Calu3 (cell line): ENCODE results near the gene CACNA1E. TPM values are rescaled to one million over a fixed set of nuclear protein-coding genes. Genes with fewer than 3 reads are reported as not detected.

Experiments used
- BruUV-seq: library from RNA; stranded (reverse); fragments of 400-500 nt; replicated peaks from 2 replicates; lab custom pipeline; 2021; lab: Mats Ljungman, UMichigan
- CTCF ChIA-PET: fragments of 300-600 bp; sonication (Branson Sonifier 250); formaldehyde crosslinking; loops from one replicate; lab custom pipeline; 2022; ENCODE audit warnings: antibody characterized with exemption; lab: Charles Lee
- DNase-seq: peaks from one replicate; pipeline ENCODE4 v3.0.0; 2022
- H3K27ac Mint-ChIP-seq: one replicate; pipeline ENCODE4 v1.8.0; 2022; ENCODE audit warnings: mixed read lengths; ENCODE audit not compliant: unreplicated experiment
- H3K27me3 Mint-ChIP-seq: one replicate; pipeline ENCODE4 v1.8.0; 2022; ENCODE audit warnings: mixed read lengths; ENCODE audit not compliant: unreplicated experiment
- H3K36me3 Mint-ChIP-seq: one replicate; pipeline ENCODE4 v1.8.0; 2022; ENCODE audit warnings: mild to moderate bottlenecking, moderate library complexity, mixed read lengths; ENCODE audit not compliant: insufficient read depth, unreplicated experiment
- H3K4me1 Mint-ChIP-seq: one replicate; pipeline ENCODE4 v1.8.0; 2022; ENCODE audit warnings: mild to moderate bottlenecking, low read depth, mixed read lengths; ENCODE audit not compliant: unreplicated experiment
- H3K4me3 Mint-ChIP-seq: one replicate; pipeline ENCODE4 v1.8.0; 2022; ENCODE audit warnings: mild to moderate bottlenecking, low read depth, moderate library complexity, mixed read lengths; ENCODE audit not compliant: unreplicated experiment
- H3K9me3 Mint-ChIP-seq: one replicate; pipeline ENCODE4 v1.8.0; 2022; ENCODE audit warnings: low read depth, mixed read lengths; ENCODE audit not compliant: unreplicated experiment
- intact Hi-C: fragments of 100-400 bp; cut with micrococcal nuclease; formaldehyde crosslinking; loops from one replicate; pipeline ENCODE4 v1.10.0; 2022; ENCODE audit not compliant: unreplicated experiment
- total RNA-seq: library from RNA; stranded (reverse); gene quantifications from 2 replicates; pipeline ENCODE4 v1.2.3, GENCODE V29; 2022
- TF ChIP-seq, protein P1 (sequence below): fragments of 200-600 bp; IDR thresholded peaks from one replicate; pipeline ENCODE4 v1.8.0; 2022; ENCODE audit warnings: antibody characterized with exemption; ENCODE audit not compliant: unreplicated experiment

Gene CACNA1E
- total RNA-seq, 1 experiment from 2014 or later: not detected

DNA sequence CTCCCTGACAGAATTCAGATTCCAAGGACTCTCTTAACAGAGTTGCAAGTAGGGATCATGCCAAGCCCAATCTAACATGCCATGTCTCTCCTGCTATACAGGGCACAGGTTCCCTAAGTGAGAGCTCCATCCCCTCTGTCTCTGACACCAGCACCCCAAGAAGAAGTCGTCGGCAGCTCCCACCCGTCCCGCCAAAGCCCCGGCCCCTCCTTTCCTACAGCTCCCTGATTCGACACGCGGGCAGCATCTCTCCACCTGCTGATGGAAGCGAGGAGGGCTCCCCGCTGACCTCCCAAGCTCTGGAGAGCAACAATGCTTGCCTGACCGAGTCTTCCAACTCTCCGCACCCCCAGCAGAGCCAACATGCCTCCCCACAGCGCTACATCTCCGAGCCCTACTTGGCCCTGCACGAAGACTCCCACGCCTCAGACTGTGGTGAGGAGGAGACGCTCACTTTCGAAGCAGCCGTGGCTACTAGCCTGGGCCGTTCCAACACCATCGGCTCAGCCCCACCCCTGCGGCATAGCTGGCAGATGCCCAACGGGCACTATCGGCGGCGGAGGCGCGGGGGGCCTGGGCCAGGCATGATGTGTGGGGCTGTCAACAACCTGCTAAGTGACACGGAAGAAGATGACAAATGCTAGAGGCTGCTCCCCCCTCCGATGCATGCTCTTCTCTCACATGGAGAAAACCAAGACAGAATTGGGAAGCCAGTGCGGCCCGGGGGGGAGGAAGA lies 315.0 kb downstream of the CACNA1E start:
- intact Hi-C loops: no loop called here

GRCh38 chr1:181801617-181802016 lies 318.3 kb downstream of the CACNA1E start:
- no TSS peak for BruUV-seq
- CTCF ChIA-PET: no interaction called here
- DNase-seq: no peak
- intact Hi-C loops: no loop called here
- H3K9me3 Mint-ChIP-seq: peaks cover 5% of the 10 kb centered on the region
- TF ChIP-seq, protein P1, sequence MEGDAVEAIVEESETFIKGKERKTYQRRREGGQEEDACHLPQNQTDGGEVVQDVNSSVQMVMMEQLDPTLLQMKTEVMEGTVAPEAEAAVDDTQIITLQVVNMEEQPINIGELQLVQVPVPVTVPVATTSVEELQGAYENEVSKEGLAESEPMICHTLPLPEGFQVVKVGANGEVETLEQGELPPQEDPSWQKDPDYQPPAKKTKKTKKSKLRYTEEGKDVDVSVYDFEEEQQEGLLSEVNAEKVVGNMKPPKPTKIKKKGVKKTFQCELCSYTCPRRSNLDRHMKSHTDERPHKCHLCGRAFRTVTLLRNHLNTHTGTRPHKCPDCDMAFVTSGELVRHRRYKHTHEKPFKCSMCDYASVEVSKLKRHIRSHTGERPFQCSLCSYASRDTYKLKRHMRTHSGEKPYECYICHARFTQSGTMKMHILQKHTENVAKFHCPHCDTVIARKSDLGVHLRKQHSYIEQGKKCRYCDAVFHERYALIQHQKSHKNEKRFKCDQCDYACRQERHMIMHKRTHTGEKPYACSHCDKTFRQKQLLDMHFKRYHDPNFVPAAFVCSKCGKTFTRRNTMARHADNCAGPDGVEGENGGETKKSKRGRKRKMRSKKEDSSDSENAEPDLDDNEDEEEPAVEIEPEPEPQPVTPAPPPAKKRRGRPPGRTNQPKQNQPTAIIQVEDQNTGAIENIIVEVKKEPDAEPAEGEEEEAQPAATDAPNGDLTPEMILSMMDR: no peak
- no peaks in the 10 kb centered on the region for H3K4me1 Mint-ChIP-seq
- H3K4me3 Mint-ChIP-seq: no peak overlapping the region
- peaks cover 48% of the 10 kb centered on the region for H3K27me3 Mint-ChIP-seq
- H3K27ac Mint-ChIP-seq: no peak overlapping the region
- no peaks in the 10 kb centered on the region for H3K36me3 Mint-ChIP-seq

More for the DNA sequence above, 315.0 kb downstream of the CACNA1E start:
- TF ChIP-seq, protein P1: no peak
- H3K36me3 Mint-ChIP-seq: no peaks in the 10 kb centered on the region
- DNase-seq: no peak
- CTCF ChIA-PET: no interaction called here
- BruUV-seq: no TSS peak
- H3K9me3 Mint-ChIP-seq: peaks cover 5% of the 10 kb centered on the region
- no peaks in the 10 kb centered on the region for H3K4me1 Mint-ChIP-seq
- no peak overlapping the region for H3K27ac Mint-ChIP-seq
- H3K27me3 Mint-ChIP-seq: peaks cover 38% of the 10 kb centered on the region
- no peak overlapping the region for H3K4me3 Mint-ChIP-seq

DNA sequence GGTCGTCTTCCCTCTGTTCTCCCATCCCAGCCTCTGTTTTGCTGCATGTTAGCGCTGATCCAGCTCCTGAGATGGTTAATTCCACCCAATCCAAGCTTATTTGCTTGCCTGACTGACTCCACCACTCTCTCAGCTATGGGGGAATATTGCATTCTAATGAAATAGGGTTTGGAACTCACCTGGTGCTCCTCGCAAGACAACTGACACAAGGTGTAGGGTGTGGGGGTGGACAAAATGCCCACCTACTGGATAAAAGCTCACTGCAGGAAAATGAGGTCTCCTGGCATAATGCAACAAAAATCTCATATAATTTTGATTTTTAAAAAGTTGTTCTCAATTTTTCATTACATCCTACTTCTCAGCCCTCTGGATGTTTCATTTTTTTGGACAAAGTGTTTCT lies 319.1 kb downstream of the CACNA1E start:
- no peaks in the 10 kb centered on the region for H3K36me3 Mint-ChIP-seq
- intact Hi-C loops: no loop called here
- CTCF ChIA-PET: no interaction called here
- H3K27ac Mint-ChIP-seq: no peak overlapping the region
- H3K4me3 Mint-ChIP-seq: no peak overlapping the region
- H3K9me3 Mint-ChIP-seq: peaks cover 5% of the 10 kb centered on the region
- H3K4me1 Mint-ChIP-seq: no peaks in the 10 kb centered on the region
- DNase-seq: no peak
- H3K27me3 Mint-ChIP-seq: peaks cover 48% of the 10 kb centered on the region
- no TSS peak for BruUV-seq
- TF ChIP-seq, protein P1: no peak

DNA sequence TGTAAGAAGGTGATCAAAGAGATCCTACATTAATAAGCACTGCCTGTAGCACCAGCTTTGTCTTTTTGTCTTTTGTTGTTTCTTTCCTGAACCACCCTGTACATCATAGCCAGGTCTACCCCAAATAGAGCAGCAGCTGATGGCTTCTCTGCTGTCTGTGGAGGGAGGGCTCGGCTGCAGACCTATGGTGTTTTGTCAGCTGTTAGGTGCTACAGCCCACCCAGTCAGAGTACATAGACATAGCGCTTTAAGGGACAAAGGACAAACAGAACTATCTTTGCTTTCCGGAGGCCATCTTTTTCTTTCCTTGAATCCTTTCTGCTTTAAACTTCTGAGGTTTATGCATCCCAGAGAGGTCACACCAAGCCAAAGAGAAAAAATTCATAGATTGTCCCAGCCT lies 320.1 kb downstream of the CACNA1E start:
- H3K27ac Mint-ChIP-seq: no peak overlapping the region
- peaks cover 5% of the 10 kb centered on the region for H3K9me3 Mint-ChIP-seq
- intact Hi-C loops: no loop called here
- DNase-seq: no peak
- H3K36me3 Mint-ChIP-seq: no peaks in the 10 kb centered on the region
- CTCF ChIA-PET: no interaction called here
- peaks cover 43% of the 10 kb centered on the region for H3K27me3 Mint-ChIP-seq
- no peak overlapping the region for H3K4me3 Mint-ChIP-seq
- TF ChIP-seq, protein P1: no peak
- no TSS peak for BruUV-seq
- no peaks in the 10 kb centered on the region for H3K4me1 Mint-ChIP-seq
